ENCODE results near the gene ARMH4.

ARMH4 gene

GRCh38 chr14:57974896-57975295 lies 177.1 kb downstream of the ARMH4 start:
- no peak for DNase-seq
- no peak overlapping the region for H3K9ac ChIP-seq (ENCODE audit: low read length)

GRCh38 chr14:57970594-57970993 lies 181.4 kb downstream of the ARMH4 start:
- DNase-seq = no peak
- Histone ChIP-seq H3K9me2 (replicated peaks; ENCODE audit: insufficient read depth, low read length) (no peaks in the 10 kb centered on the region), H4K20me1 (ENCODE audit: insufficient read depth, low read length) (no peaks in the 10 kb centered on the region), H3K9me3 (replicated peaks; ENCODE audit: insufficient read depth, low read length) (no peaks in the 10 kb centered on the region), H3K36me3 (replicated peaks; ENCODE audit: insufficient read depth, low read length) (no peaks in the 10 kb centered on the region), H3K4me3 (ENCODE audit: low read length) (no peak overlapping the region), H3K79me2 (ENCODE audit: low read length) (no peaks in the 10 kb centered on the region), H2AFZ (ENCODE audit: low read length) (no peak overlapping the region), H3K4me2 (ENCODE audit: low read depth, low read length) (no peak overlapping the region), H3F3A (ENCODE audit: insufficient read depth, low read length) (no peaks in the 10 kb centered on the region), H3K27me3 (replicated peaks; ENCODE audit: insufficient read depth, low read length) (no peaks in the 10 kb centered on the region), H3K9ac (ENCODE audit: low read length) (no peak overlapping the region), H3K27ac (ENCODE audit: low read length) (no peak overlapping the region), H3K4me1 (ENCODE audit: low read length) (no peaks in the 10 kb centered on the region)
- TF ChIP-seq EZH2phosphoT487 (IDR thresholded peaks at IDR 0.05; ENCODE audit: low read length) (no peak), CTCF (IDR thresholded peaks at IDR 0.05; ENCODE audit: low read length) (no peak), EZH2 (optimal IDR thresholded peaks at IDR 0.05; ENCODE audit: low read depth, low read length) (no peak)

More at GRCh38 chr14:57974896-57975295, 177.1 kb downstream of the ARMH4 start:
- Histone ChIP-seq H3K4me3 (ENCODE audit: low read length) (no peak overlapping the region), H4K20me1 (ENCODE audit: insufficient read depth, low read length) (no peaks in the 10 kb centered on the region), H3K9me2 (replicated peaks; ENCODE audit: insufficient read depth, low read length) (no peaks in the 10 kb centered on the region), H3K36me3 (replicated peaks; ENCODE audit: insufficient read depth, low read length) (no peaks in the 10 kb centered on the region), H2AFZ (ENCODE audit: low read length) (no peak overlapping the region), H3K79me2 (ENCODE audit: low read length) (no peaks in the 10 kb centered on the region), H3K27me3 (replicated peaks; ENCODE audit: insufficient read depth, low read length) (no peaks in the 10 kb centered on the region), H3K9me3 (replicated peaks; ENCODE audit: insufficient read depth, low read length) (no peaks in the 10 kb centered on the region), H3K27ac (ENCODE audit: low read length) (no peak overlapping the region), H3K4me2 (ENCODE audit: low read depth, low read length) (no peak overlapping the region), H3K4me1 (ENCODE audit: low read length) (no peaks in the 10 kb centered on the region), H3F3A (ENCODE audit: insufficient read depth, low read length) (no peaks in the 10 kb centered on the region)
- no peak for TF ChIP-seq EZH2phosphoT487 (IDR thresholded peaks at IDR 0.05; ENCODE audit: low read length)
- TF ChIP-seq CTCF (IDR thresholded peaks at IDR 0.05; ENCODE audit: low read length) = no peak
- no peak for TF ChIP-seq EZH2 (optimal IDR thresholded peaks at IDR 0.05; ENCODE audit: low read depth, low read length)

GRCh38 chr14:57970175-57970574 lies 181.8 kb downstream of the ARMH4 start:
- Histone ChIP-seq H3K4me2 (ENCODE audit: low read depth, low read length) (no peak overlapping the region), H3K4me1 (ENCODE audit: low read length) (no peaks in the 10 kb centered on the region), H3K9me3 (replicated peaks; ENCODE audit: insufficient read depth, low read length) (no peaks in the 10 kb centered on the region), H3K9ac (ENCODE audit: low read length) (no peak overlapping the region), H3F3A (ENCODE audit: insufficient read depth, low read length) (no peaks in the 10 kb centered on the region), H2AFZ (ENCODE audit: low read length) (no peak overlapping the region), H4K20me1 (ENCODE audit: insufficient read depth, low read length) (no peaks in the 10 kb centered on the region), H3K36me3 (replicated peaks; ENCODE audit: insufficient read depth, low read length) (no peaks in the 10 kb centered on the region), H3K79me2 (ENCODE audit: low read length) (no peaks in the 10 kb centered on the region), H3K4me3 (ENCODE audit: low read length) (no peak overlapping the region), H3K27me3 (replicated peaks; ENCODE audit: insufficient read depth, low read length) (no peaks in the 10 kb centered on the region), H3K27ac (ENCODE audit: low read length) (no peak overlapping the region), H3K9me2 (replicated peaks; ENCODE audit: insufficient read depth, low read length) (no peaks in the 10 kb centered on the region)
- DNase-seq = no peak
- TF ChIP-seq CTCF (IDR thresholded peaks at IDR 0.05; ENCODE audit: low read length) (no peak), EZH2 (optimal IDR thresholded peaks at IDR 0.05; ENCODE audit: low read depth, low read length) (no peak), EZH2phosphoT487 (IDR thresholded peaks at IDR 0.05; ENCODE audit: low read length) (no peak)

All from MM.1S (cell line).